HG02943 (cell line): ENCODE data around the gene CTIF.

ENCODE experiments used
- ATAC-seq: cut with Tn5 transposase; IDR thresholded peaks from one replicate; pipeline ENCODE4 v1.9.1; 2021; ENCODE audit warnings: mild to moderate bottlenecking, low read depth, moderate library complexity; ENCODE audit not compliant: unreplicated experiment

CTIF gene

GRCh38 chr18:48597671-48598070 is 58.8 kb downstream of the CTIF start:
- ATAC-seq, result no peak

GRCh38 chr18:48599391-48599790 is 60.6 kb downstream of the CTIF start:
- ATAC-seq, result no peak

- no peak for ATAC-seq
Measured at GRCh38 chr18:48600046-48600445, 61.2 kb downstream of the CTIF start.

DNA sequence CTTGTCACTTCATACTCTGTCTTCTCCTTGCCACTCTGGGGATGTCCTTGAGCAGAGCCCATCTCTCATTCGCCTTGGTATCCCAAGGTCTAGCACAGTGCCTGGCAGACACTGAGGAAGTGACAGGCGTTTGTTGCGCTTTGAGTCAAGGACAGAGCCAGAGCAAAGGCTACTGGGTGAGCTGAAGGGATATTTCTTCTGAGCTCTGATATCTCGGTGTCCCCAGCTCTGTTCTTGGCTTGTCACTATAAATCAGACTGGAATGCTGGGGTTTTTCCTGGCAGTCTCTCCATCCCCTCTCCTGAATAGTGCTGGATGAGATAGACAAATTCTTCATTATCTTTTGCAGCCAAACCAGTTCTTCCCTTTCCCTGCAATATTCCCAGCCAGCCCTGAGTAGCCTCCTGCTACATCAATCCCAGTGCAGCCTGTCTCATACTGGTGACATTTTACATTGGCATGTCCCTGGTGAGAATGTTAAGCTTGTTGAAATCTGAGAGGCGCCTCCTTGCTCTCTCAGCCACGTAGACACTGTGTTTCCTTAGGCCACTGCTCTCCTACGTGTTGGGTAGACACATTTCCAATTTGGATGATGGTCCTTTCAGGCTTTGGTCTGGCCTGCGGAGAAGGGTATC is 61.7 kb downstream of the CTIF start:
- no peak for ATAC-seq

DNA sequence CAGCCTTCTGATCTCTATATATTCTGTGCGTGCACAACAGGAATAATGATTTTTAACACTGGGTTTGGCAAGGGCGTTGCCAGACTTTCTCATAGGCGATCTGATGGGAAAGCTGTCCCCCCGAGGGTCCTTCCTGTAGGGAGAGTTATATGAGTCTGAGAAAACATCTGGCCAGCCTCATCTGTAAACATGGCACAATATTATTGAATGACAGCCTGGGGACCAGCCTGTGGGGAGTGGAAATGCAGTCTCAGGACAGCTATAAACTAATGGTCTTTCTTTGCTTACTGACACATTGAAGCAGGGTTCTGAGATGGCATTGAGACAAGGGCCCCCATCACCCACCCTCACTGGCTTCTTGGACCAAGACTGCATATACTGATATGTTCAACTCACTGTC is 62.5 kb downstream of the CTIF start:
- no peak for ATAC-seq

GRCh38 chr18:48602759-48603390 is 64.0 kb downstream of the CTIF start:
- no peak for ATAC-seq

GRCh38 chr18:48605408-48605845 is 66.6 kb downstream of the CTIF start:
- ATAC-seq, result peak; percentile 71

DNA sequence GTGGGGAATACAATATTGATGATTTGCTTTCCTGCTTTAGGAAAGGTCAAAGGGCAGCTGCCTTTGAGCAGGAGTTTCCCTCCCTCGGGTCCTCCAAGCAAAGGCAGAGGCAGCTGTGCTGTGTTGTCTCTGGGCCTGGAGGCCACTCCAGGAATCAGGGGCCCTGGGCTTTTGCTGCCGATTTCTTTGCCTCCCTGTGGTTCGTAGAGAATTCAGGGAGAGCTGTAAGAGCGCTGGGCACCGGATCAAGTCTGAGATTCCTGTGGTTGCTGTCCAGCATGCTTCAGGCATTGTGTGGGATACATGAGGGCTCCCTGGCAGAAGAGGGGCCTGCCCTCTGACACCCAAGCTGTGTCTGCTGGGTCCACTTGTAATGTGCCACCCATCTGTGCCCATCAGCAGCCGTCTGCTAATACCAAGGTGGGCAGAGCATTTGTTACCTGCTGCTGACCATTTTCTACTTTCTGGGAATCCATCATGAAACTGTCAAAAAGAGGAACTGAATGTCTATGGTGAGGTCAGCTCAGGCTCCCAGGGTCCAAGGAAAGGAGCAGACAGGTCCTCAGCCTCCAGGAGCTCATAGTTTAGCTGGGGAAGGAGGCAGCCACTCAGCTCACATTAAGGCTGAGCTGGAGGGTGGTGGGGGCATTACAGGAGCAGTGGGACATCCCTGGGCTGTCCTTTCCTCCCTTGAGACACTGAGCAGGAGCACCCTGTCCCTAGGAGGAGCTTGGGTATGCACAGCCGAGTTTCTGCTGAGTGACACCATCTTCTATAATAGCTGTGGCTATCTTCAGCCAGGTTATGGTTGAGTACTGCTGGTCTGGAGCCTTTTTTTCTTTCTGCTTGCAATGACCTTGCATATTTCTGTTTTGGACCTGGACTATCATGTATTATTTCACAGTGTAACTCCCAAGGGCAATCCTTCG is 68.5 kb downstream of the CTIF start:
- no peak for ATAC-seq

DNA sequence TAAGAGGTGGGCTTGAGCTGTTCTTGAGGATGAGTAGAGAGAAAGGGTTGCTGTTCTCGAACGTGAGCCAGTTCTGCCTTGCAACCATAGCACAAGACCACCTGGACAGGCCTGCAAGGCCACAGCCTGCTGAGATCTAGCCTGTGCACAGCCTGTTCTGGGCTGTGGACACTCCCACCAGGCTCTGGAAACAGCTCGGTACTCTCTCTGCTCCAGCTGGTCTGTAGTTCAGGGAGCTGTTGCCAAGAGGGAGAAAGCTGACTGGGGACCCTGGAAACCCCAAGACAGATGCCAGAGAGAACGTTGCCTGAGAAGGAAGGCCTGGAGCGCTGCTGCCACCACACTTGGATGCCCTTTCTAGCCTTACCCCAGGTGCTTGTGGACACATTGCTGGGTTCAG is 69.8 kb downstream of the CTIF start:
- ATAC-seq, result no peak

DNA sequence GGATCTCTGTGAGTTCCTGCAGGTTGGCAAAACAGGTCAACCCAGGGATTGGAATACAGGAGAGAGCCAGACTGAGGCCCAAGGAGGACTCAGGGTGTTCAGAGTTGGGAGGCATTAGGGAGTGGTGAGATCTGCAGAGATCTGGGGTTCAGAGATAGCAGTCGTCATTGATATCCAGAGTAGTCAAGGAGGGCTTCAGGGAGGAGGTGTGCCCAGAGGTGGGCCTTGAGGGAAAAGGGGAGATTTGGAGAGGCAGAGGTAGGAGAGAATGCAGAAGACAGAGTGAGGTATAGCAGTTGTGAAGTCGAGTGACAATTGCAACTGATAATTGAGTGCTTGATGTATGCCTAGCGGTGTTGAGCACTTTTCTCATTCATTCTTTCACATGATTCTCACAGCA is 70.3 kb downstream of the CTIF start:
- no peak for ATAC-seq

GRCh38 chr18:48609820-48610815 is 71.3 kb downstream of the CTIF start:
- no peak for ATAC-seq

DNA sequence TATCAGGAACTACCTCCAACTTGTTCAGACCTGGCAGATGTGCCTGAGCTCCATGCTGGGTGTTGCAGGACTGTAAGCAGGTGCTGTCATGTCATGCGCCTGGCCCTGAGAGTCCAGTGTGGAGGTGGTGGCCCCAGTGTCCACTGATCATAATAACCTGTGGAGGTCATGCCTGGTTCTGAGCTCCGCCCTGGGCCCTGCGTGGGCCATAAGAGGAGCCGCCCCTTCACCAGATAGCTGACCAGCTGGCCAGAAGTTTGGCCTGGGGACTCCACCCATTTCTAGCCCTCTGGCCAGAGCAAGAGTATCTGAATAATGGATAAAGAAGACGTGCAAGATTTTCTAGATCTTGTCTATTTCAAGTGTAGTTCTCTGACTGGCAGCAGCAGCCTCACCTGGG is 72.4 kb downstream of the CTIF start:
- ATAC-seq, result no peak

- ATAC-seq, result no peak
Measured at GRCh38 chr18:48611785-48612480, 73.1 kb downstream of the CTIF start.

DNA sequence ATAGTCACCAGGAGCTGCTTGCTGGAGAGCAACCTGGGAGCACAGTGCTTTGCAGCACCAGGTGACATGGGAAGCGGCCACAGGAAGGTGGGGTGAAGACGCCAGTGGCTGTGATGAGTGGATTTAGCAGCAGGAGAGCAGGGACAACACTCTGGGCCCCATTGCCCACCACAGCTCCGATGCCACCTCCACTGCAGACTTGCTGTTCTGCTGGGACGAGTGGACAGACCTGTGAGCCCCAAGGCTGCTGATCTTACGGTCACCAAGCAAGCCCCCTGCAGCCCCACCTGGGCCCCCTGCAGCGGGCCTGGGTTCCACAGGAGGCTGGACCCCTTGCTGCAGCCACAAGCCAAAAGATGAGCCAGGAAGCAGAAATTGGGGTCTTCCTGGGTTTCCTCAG is 73.7 kb downstream of the CTIF start:
- ATAC-seq, result no peak

DNA sequence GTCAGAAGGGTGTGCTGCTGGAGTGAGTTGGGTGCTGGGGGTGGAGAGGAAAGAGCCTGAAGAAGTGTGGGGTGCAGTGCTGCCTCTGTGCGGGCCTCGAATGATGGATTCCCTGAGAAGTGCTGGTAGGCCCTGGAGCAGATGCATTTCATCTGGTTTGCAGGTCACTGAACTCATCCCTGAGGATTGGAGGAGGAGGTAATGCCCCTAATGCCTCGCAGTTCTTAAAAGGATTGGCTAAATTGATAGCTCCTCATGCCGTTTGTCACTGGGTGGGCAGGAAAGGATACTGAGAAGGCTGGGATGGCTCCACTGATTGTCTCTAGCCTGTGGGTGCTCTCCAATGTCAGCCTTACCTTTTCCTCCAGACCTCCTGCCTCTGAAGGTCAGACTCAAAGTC is 74.1 kb downstream of the CTIF start:
- no peak for ATAC-seq

DNA sequence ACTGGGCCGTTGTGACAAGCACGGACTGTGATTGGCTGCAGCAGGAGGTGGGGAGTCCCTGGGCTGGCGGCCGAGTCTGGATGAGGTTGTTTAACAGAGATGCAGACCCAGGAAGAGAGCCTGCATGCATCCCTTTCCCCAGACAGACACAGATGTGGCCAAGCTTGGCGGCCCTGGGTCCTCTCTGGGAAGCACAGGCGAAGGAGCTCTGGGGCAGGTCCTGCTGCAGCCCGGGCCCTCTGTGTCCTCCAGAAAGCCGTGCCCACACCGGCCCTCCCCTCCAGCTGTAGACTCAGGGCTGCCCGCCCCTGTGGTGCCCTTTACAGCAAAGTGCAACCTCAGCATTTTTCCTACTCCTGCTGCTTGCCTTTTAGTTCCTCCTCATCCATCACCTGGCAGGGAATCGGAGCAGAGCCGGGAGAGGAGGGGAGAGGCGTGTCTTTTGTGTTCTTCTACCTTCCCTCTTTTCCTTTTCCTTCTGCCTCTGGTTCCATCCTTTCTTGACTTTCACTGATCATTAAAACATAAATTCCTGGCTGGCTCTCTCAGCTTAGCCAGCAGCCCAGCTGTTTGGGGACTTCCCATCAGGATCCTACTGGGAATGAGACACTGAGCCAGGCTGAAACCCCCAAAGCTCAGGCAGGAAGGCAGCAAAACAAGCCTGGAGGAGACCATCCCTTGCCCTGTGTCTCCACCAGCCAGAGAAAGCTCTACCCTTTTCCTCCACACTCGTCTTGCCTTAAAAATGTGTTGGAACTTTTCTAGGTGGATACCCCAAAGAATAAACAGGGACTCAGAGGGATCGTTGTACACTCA is 75.0 kb downstream of the CTIF start:
- ATAC-seq, result no peak

DNA sequence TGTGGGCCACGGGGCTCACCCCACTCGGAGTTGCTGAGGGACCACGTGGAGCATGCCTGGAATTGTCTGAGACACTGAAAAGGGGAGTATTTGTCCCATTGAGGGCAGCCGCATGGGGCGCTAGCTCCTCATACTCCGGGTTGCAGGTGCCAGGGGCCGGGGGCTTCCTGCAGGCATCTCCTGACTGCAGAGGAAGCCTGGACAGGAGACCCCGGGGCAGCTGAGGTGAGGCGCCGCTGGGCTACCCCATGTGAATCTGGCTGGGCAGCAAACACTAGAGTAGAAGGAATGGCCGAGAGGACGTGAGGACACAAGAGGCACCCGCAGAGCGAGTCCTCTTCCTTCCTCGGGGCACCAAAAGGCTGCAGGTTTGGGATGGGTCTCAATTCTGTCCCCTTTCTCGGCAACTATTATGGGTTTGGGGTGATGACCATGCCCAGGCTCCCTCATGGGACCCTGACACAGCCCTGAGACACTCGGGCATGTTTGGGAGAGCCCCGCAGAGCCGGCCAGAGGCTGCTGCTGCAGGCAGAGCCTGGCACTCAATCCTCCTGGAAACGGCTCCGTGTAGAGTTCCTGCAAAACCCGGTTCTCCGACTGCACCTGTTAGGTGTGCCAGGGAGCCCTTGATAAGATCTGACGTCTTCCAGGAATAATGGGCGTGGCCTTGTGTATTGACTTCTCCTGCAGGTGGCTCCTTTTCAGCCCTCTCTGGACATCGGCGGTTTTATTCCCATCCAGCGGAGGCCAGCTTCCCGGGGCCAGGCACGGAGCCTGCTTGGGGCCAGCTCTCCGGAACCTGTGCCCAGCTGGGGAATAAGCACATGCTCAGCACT is 77.0 kb downstream of the CTIF start:
- no peak for ATAC-seq
